ENCODE data around the gene KRTAP12-2.

KRTAP12-2 gene, protein sequence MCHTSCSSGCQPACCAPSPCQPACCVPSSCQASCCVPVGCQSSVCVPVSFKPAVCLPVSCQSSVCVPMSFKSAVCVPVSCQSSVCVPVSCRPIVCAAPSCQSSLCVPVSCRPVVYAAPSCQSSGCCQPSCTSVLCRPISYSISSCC

GRCh38 chr21:44666401-44667320 is at the start of gene KRTAP12-2:
KRTAP12-2 (minus strand) TSS chr21:44666927; CDS start chr21:44666886, 41 bp downstream.
- no peak for DNase-seq (ENCODE audit: low read depth, low spot score)

DNA sequence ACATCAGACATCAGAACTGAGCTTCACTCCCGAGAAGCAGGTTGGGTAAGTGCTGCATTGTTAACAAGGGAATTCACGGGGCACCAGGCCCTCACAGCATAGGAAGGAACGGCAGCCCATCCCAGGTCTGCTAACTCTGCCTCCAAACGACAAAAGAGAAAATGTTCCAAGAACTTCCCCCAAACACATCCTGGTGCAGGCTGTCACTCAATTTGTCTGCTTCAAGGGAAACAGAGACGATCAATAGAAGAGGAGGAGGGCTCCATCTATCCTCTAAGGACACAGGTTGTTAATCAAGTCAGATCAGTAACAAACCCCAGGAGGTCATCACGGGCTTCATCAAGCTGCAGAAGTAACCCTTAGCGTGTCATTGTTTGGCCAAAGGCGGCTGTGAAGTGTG is 48.2 kb upstream of the KRTAP12-2 start:
- no peak for DNase-seq (ENCODE audit: low read depth, low spot score)

- DNase-seq (ENCODE audit: low read depth, low spot score) = no peak
Measured at GRCh38 chr21:44713846-44714245, 47.1 kb upstream of the KRTAP12-2 start.

DNA sequence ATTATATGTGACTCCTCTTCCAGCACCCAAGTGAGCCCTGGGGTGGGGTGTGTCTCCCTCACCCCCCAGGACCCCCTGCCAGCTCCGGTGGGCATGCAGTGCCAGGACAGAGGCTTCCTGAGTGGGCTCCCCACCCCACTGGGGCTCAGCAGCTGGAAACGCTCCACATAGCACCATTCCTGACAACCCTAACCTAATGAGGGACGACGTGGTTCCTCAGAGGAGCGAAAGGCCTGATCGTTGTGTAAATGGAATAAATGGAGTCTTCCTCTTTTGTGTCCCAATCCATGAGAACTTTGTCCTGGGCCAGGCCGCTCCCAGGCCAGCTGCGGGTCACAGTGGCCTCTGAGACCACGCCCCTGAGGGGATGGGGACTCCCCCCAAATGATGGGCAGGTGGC is 46.4 kb upstream of the KRTAP12-2 start:
- DNase-seq (ENCODE audit: low read depth, low spot score) = no peak

DNA sequence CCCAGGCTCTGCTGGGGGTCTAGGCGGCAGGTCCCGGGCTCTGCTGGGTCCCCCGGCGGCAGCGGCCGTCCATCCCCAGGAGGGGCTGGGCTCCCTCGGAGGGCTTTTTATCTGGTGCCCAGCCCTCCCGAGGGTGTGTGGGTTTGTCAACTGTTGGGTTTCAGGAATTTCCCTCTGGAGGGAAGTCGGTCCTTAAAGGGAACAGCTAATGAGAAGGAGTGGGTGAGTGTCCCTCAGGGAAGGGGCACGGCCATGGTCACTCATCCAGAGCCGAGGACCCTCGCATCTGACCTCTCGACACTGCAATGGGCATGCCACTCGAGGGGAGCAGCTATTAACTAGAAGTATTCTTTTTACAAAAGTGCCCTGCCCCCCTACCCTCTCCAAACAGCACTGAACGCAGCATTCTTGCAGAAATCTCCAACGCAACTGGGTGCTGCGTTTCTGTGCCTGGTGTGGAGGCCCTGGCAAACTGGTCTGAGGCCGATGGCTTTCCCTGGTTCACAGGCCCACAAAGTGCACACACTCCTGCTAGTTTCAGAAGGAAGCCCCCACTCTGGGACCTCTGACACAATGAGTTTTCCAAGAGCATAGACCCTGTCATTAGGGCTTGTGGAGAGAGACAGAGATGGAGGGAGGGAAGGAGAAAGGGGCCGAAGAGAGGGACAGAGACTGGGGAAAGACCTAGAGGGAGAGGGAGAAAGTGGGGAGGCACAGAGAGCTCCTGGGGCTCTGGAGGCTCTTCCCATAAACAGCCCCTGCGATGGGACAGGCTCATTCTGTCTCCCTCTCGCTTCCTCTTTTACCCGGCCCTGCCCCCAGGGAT is 45.7 kb upstream of the KRTAP12-2 start:
- DNase-seq (ENCODE audit: low read depth, low spot score) = no peak

GRCh38 chr21:44711327-44712202 is 44.8 kb upstream of the KRTAP12-2 start, which contains the start of gene TSPEAR:
TSPEAR (minus strand) TSS chr21:44711572; CDS start chr21:44711514, 58 bp downstream.
- no peak for DNase-seq (ENCODE audit: low read depth, low spot score)

DNA sequence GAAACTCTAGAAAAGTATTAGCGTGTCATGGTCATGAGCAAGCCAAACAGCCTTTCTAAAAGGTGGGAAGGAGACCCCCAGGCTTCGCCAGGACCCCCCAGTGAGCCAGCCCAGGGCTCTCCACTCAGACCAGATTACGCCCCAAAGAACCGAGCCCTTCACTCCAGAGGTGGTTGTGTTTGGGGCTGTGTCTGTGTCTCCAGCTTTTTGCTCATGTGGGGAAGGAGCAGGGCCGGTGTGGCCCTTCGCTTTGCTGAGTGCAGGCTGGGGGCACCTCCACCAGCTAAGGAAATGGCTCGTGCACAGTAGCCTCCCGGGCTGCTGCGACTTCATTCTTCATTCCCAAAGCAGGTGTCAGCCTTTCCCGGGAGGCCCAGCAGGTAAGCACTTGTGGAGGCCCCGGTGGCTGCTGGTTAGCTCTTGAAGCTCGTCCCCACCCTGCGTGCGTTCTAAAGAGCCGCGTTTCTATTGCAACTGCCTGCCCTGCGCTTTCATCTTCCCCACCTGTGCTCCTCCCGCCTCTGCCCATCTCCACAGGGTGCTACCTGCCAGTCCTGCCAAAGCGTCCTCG is 44.1 kb upstream of the KRTAP12-2 start:
- DNase-seq (ENCODE audit: low read depth, low spot score) = no peak

DNA sequence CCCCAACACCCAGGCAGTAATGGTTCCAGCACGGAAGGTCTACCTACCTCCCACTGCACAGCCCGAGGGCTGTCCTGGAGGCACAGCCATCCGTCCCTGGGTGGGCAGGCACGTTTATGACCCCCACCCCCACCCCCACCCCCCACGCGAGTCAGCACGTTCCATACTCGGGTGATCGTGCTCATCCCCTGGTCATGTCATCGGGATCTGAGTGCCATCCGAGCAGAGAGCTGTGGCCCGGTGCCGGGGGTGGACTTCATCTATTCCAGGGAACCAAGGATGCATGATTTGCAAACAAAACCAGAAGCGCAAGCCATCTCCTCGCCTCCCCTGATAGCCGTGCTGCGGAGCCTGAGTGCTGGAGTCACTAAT is 43.6 kb upstream of the KRTAP12-2 start:
- DNase-seq (ENCODE audit: low read depth, low spot score) = no peak

GRCh38 chr21:44709426-44710293 is 42.9 kb upstream of the KRTAP12-2 start:
- DNase-seq (ENCODE audit: low read depth, low spot score) = no peak

DNA sequence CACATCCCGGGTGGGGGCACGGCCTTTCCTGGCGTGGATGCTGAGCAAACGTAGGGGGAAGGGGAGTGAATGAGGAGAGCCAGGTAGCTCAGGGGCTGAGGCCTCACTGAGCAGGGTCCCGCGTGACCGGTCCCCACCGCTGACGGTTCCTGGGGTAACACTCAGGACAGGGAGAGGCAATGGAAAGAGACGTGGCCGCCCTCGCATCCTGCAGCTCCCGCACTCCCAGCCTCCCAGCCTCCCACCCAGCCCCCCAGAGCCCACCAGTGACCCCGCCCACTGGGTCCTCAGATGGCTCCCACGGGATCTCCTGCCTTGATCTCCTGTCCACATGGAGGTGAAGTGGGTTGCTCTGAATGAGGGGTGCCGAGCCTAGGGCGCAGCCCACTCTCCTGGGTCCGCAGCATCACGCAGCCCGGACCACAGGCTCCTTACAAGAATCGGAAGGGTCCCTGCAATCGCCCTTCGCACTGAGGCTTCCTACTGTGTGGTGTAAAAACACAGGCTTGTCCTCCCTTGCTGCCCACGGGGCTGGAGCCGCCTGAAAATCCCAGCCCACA is 42.2 kb upstream of the KRTAP12-2 start:
- no peak for DNase-seq (ENCODE audit: low read depth, low spot score)

DNA sequence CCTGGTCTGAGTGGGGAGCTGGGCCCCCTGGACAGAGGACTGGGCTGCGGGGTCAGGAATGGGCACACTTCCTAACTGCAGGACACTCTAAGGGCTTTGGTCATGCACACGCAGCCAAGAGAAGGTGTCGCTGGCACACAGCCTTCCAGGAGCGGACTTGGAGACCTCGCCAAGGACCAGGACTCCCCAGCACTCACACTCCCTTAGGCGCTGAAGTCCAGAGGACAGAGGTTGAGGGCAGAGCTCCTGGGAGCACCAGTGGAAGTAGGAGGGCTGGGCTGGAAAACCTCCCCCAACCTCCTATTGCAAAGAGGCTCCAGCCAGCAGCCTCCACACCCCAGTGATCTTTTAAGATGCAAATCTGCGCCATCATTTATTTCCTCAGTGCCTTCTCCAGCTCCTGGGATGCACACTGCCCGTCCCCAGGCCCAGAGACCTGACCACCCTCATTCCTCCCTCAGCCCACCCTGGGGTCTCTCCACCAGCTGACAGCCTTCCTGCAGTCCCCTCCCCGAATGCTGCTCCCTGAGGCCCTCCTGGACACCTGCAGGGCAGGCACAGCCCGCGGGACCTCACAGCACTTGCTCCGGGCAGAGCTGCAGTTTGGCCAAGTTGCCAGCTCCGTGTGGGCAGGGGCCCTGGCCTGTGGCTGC is 41.6 kb upstream of the KRTAP12-2 start:
- DNase-seq (ENCODE audit: low read depth, low spot score) = no peak

DNA sequence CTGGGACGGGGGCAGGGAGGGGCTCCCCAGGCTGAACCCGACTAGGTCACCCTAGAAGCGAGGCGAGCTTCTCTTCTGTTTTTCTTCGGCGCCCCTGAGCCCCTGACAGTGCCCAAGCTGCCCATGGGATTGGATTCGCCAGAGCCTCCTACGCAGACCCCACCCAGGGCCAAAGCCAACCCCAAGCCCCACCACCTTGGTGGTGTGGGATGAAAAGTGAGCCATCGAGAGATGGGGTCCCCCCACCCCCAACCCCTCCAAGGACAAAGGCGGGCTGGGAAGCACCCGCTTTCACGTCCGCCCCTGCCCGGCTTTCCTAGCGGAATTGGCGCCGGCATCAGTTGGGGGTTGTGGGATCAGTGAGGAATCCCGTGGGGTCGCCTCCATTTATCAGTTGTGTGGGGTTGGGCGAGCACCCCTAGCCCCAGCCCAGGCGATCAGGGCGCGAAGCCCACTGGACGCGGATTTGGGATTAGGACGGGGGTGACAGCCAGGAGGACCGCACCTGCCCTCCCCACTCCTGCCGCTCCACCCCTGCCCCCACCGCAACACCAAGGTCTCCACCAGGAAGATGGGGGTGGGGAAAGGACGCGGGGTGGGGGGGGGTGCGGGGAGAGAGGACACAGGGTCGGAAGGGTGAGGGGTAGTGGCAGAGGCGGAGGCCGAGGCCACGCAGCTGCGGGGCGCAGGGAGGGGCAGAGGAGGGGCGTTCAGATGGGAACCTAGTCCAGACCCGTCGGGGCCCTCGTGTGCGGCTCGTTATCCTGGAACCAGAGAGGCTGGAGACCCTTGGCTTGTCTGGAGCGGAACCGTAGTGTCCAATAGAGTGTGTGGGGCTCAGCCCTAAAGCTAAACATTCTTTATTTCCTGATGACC is 40.2 kb upstream of the KRTAP12-2 start:
- no peak for DNase-seq (ENCODE audit: low read depth, low spot score)

DNA sequence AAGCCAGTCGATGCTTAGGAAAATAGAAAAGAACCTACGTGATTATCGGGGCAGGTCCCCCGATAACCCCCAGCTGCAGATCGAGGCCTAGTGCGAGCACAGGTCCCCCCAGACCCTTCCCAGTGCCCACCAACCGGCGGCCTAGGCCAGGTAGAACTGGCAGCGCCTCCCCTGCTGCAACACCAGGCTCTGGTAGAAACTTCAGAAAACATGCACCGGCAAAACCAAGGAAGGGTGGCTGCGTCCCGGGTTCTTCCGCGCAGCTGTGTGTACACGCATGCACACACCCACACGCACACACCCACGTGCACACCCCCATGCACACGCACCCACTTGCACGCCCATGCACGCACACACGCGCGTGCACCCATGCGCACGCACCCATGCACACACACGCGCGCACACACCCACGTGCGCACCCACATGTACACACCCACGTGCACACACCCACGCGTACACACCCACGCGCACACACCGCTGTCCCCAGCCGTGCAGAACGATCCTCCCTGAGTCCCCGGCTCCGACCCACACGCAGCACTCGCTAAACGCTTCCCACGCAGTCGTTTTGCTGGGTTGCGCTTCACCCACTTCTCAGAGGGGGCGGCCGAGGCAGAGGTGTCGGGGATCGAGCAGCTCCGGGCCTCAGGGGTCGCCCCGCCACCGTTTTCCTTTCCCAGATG is 39.4 kb upstream of the KRTAP12-2 start:
- DNase-seq (ENCODE audit: low read depth, low spot score) = no peak

- DNase-seq (ENCODE audit: low read depth, low spot score) = no peak
Measured at GRCh38 chr21:44704636-44705001, 37.9 kb upstream of the KRTAP12-2 start.

DNA sequence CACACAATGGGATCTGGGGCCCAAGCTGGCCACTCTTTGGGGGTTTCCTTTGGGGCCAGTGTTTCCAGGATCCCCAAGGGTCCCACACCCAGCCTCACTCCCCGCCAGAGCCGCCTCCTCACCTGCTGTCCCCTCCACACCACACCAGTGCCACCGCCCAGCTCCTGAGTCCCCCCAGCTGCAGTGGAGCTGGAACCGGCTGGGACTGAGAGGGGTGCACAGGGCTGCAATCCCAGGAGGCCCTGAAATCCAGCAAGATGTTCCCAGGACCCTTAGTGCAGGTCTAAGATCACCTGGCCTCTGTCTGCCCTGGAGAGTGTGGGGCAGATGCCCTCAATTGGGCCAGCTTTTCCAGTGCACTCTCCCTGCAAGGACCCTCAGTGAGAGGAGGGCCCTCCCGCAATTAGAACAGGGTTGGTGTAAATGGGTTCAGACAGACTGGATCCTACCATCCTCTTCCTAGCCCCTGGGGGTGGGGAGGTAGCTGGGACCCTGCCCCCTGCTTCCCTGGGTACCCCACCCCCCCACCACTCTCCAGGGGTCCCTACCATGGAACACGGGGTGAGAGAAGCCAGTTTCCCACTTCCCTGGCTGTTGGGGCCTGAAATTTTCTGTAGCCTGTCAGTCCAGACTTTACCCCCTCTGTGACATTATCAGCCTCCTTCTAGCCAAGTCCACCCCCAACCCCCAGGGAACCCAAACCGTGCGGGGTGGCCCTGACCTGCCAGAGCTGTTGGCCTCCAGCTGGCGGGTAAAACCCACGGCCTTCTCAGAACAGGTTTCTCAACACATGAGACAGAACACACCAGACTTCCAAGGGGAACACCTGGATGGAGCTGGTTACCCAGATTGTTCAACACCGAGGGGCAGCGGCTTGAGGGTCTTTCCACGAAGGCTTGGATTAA is 37.3 kb upstream of the KRTAP12-2 start:
- DNase-seq (ENCODE audit: low read depth, low spot score) = no peak

DNA sequence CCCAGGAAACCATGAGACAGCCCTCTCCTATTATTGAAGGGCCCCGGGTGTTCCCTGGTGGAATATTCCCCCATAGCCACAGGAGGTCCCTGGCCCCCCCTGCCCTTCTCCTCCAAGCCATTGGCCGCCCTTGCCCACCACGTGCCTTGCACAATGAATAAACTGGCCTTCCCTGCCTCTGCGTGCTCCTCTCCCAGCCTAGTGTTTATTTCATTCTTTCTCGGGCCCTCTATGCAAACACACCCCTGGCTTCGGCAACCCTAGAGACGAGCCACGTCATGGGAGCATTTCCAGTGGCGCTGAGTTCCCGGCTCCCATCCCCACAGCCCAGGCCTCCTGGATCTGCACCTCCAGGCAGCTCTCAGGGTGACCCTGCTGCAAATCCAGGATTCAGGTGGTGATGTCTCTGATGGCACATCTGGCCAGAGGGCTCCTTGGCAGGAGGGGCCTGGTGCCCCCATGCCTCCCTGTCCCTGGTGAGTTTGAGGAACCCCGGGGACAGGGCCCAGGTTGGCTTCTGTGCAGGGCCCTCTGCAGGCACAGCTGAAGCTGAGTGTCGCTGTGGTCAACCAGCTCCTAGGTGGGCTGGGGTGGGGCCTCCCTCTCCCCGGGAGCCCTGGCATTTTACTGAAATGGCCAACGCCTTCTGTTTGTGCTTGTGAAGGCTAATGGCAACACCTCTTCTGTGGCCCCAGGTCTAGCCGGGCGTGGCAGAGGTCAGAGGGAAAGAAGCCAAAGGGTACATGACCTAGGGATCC is 36.4 kb upstream of the KRTAP12-2 start:
- no peak for DNase-seq (ENCODE audit: low read depth, low spot score)

Data from activated naive CD8-positive, alpha-beta T cell treated with anti-CD3 and anti-CD28 coated beads, Interleukin-2, amount 50 U/mL, for 16 hours (primary cell).